WERI-Rb-1 (cell line): ENCODE measurements around the gene USP14.
"Not testable (repeated sequence)": the region's sequence is repeated elsewhere in the genome, so short reads cannot be mapped to it uniquely, and the experiment has no call there.

Experiments
- DNase-seq: peaks from one replicate; pipeline ENCODE4 v3.0.0-alpha.2; 2020
- H3K27ac ChIP-seq: fragments of 250-450 bp; sonication (Bioruptor Pico); 2 replicates; pipeline ENCODE4 v1.5.1; 2020; ENCODE audit warnings: mild to moderate bottlenecking, moderate library complexity
- H3K27me3 ChIP-seq: fragments of 250-450 bp; sonication (Bioruptor Pico); 2 replicates; pipeline ENCODE4 v1.5.1; 2021; ENCODE audit warnings: mild to moderate bottlenecking, low read depth, moderate library complexity; ENCODE audit not compliant: insufficient read depth, severe bottlenecking
- H3K36me3 ChIP-seq: fragments of 250-450 bp; sonication (Bioruptor Pico); 2 replicates; pipeline ENCODE4 v1.5.1; 2020; ENCODE audit warnings: mild to moderate bottlenecking, moderate library complexity
- H3K4me3 ChIP-seq: 2 replicates; pipeline ENCODE4 v1.5.1; 2011; ENCODE audit warnings: low read depth, mild to moderate bottlenecking, control low read depth, low read length
- H3K9me3 ChIP-seq: fragments of 250-450 bp; sonication (Bioruptor Pico); 2 replicates; pipeline ENCODE4 v1.5.1; 2021; ENCODE audit warnings: mild to moderate bottlenecking, moderate library complexity; ENCODE audit not compliant: severe bottlenecking
- CTCF ChIP-seq: IDR thresholded peaks from 2 replicates; pipeline ENCODE4 v1.5.1; 2011; ENCODE audit warnings: low read depth, mild to moderate bottlenecking, control low read depth, inconsistent platforms, low read length

Gene USP14

GRCh38 chr18:158128-159036 lies at the start of gene USP14:
USP14 (plus strand) TSS chr18:158557; CDS start chr18:158699, 142 bp downstream.
- peak within 1 kb of the TSS; percentile 90 for H3K27ac ChIP-seq
- no peak for TF ChIP-seq CTCF
- peak within 1 kb of the TSS; percentile 86 for H3K4me3 ChIP-seq
- H3K9me3 ChIP-seq: no peaks in the 10 kb centered on the region
- H3K27me3 ChIP-seq: no peaks in the 10 kb centered on the region
- H3K36me3 ChIP-seq: peaks cover 20% of the 10 kb centered on the region
- DNase-seq: peak; percentile 99

GRCh38 chr18:108665-109063 lies 49.7 kb upstream of the USP14 start:
- not testable (repeated sequence) for H3K4me3 ChIP-seq, H3K27ac ChIP-seq, H3K27me3 ChIP-seq, H3K36me3 ChIP-seq, H3K9me3 ChIP-seq, DNase-seq

GRCh38 chr18:109130-109921 lies 49.0 kb upstream of the USP14 start:
- 0 out of 2 replicates have a peak, but pooled peaks have one; percentile 14 for TF ChIP-seq CTCF
- peak; percentile 86 for DNase-seq
- H3K27ac ChIP-seq, H3K36me3 ChIP-seq, H3K27me3 ChIP-seq, H3K9me3 ChIP-seq, H3K4me3 ChIP-seq: not testable (repeated sequence)

GRCh38 chr18:109922-110261 lies 48.5 kb upstream of the USP14 start:
- H3K27ac ChIP-seq: not testable (repeated sequence)

GRCh38 chr18:110351-111201 lies 47.8 kb upstream of the USP14 start:
- H3K27ac ChIP-seq, DNase-seq: not testable (repeated sequence)

More at GRCh38 chr18:109922-110261, 48.5 kb upstream of the USP14 start:
- not testable (repeated sequence) for H3K9me3 ChIP-seq, H3K36me3 ChIP-seq, H3K27me3 ChIP-seq, DNase-seq, H3K4me3 ChIP-seq

GRCh38 chr18:111306-112014 lies 46.9 kb upstream of the USP14 start:
- peak; percentile 85 for DNase-seq
- no peaks in the 10 kb centered on the region for H3K27me3 ChIP-seq
- H3K4me3 ChIP-seq: peak overlapping the region; percentile 54
- peak overlapping the region; percentile 77 for H3K27ac ChIP-seq
- no peaks in the 10 kb centered on the region for H3K36me3 ChIP-seq
- no peaks in the 10 kb centered on the region for H3K9me3 ChIP-seq
- no peak for TF ChIP-seq CTCF

More at GRCh38 chr18:110351-111201, 47.8 kb upstream of the USP14 start:
- H3K36me3 ChIP-seq, H3K4me3 ChIP-seq, H3K27me3 ChIP-seq, H3K9me3 ChIP-seq: not testable (repeated sequence)

GRCh38 chr18:112015-112733 lies 46.2 kb upstream of the USP14 start:
- not testable (repeated sequence) for H3K27me3 ChIP-seq, H3K9me3 ChIP-seq, H3K36me3 ChIP-seq
- Histone ChIP-seq H3K27ac (peak overlapping the region; percentile 56), H3K4me3 (peak overlapping the region; percentile 25; the same call in 1 of the 2 replicates)
- peak; percentile 49 for DNase-seq

GRCh38 chr18:120539-121260 lies 37.7 kb upstream of the USP14 start:
- DNase-seq, H3K27ac ChIP-seq, H3K27me3 ChIP-seq, H3K4me3 ChIP-seq, H3K36me3 ChIP-seq, H3K9me3 ChIP-seq: not testable (repeated sequence)
